Measurements from ENCODE around the gene RAB8B.

GRCh38 chr15:63277893-63278456 lies 88.6 kb downstream of the RAB8B start:
- TF ChIP-seq EP300 (IDR thresholded peaks at IDR 0.05) (no peak), CTCF (IDR thresholded peaks at IDR 0.05) (no peak), POLR2A (IDR thresholded peaks at IDR 0.05) (no peak), POLR2AphosphoS5 (IDR thresholded peaks at IDR 0.05) (no peak)
